Measurements from ENCODE around the gene TMEM225B. TPM values are rescaled to one million over a fixed set of nuclear protein-coding genes. Genes with fewer than 3 reads are reported as not detected.

TMEM225B gene
- polyA plus RNA-seq, 1 donor from 2014 or later: 2.9 TPM

- H3K9me2 ChIP-seq (ENCODE audit: insufficient read depth, low read length): no peaks in the 10 kb centered on the region
- H3K36me3 ChIP-seq (ENCODE audit: insufficient read depth, low read length): peaks cover 4% of the 10 kb centered on the region
- TF ChIP-seq, protein P1, sequence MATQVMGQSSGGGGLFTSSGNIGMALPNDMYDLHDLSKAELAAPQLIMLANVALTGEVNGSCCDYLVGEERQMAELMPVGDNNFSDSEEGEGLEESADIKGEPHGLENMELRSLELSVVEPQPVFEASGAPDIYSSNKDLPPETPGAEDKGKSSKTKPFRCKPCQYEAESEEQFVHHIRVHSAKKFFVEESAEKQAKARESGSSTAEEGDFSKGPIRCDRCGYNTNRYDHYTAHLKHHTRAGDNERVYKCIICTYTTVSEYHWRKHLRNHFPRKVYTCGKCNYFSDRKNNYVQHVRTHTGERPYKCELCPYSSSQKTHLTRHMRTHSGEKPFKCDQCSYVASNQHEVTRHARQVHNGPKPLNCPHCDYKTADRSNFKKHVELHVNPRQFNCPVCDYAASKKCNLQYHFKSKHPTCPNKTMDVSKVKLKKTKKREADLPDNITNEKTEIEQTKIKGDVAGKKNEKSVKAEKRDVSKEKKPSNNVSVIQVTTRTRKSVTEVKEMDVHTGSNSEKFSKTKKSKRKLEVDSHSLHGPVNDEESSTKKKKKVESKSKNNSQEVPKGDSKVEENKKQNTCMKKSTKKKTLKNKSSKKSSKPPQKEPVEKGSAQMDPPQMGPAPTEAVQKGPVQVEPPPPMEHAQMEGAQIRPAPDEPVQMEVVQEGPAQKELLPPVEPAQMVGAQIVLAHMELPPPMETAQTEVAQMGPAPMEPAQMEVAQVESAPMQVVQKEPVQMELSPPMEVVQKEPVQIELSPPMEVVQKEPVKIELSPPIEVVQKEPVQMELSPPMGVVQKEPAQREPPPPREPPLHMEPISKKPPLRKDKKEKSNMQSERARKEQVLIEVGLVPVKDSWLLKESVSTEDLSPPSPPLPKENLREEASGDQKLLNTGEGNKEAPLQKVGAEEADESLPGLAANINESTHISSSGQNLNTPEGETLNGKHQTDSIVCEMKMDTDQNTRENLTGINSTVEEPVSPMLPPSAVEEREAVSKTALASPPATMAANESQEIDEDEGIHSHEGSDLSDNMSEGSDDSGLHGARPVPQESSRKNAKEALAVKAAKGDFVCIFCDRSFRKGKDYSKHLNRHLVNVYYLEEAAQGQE (IDR thresholded peaks at IDR 0.05; ENCODE audit: borderline replicate concordance): no peak
- no peak for TF ChIP-seq EZH2 (IDR thresholded peaks at IDR 0.05; ENCODE audit: borderline replicate concordance, insufficient read depth, low read length, poor library complexity, severe bottlenecking)
- no peak for TF ChIP-seq POLR2AphosphoS5 (IDR thresholded peaks at IDR 0.05)
- no peak overlapping the region for H3K9ac ChIP-seq (ENCODE audit: low read length)
- no peaks in the 10 kb centered on the region for H3K27me3 ChIP-seq (ENCODE audit: insufficient read depth, low read depth, low read length)
- no peaks in the 10 kb centered on the region for H3F3A ChIP-seq (ENCODE audit: insufficient read depth, low read length, poor library complexity, severe bottlenecking)
- no peaks in the 10 kb centered on the region for H3K79me2 ChIP-seq (replicated peaks; ENCODE audit: insufficient read depth, low read length)
- no peak overlapping the region for H3K4me3 ChIP-seq (ENCODE audit: low read length)
- H3K9me3 ChIP-seq (ENCODE audit: low read length): no peaks in the 10 kb centered on the region
- H4K20me1 ChIP-seq (ENCODE audit: insufficient read depth): no peaks in the 10 kb centered on the region
- H3K4me2 ChIP-seq (ENCODE audit: low read length): no peak overlapping the region
- H3K27ac ChIP-seq (ENCODE audit: low read length): no peak overlapping the region
- H2AFZ ChIP-seq (ENCODE audit: low read depth, low read length): no peak overlapping the region
Measured at GRCh38 chr7:99627513-99627912, 29.4 kb downstream of the TMEM225B start.

GRCh38 chr7:99628471-99629465 lies 30.7 kb downstream of the TMEM225B start:
- H3K79me2 ChIP-seq (replicated peaks; ENCODE audit: insufficient read depth, low read length): no peaks in the 10 kb centered on the region
- no peaks in the 10 kb centered on the region for H3K9me3 ChIP-seq (ENCODE audit: low read length)
- no peak overlapping the region for H2AFZ ChIP-seq (ENCODE audit: low read depth, low read length)
- no peaks in the 10 kb centered on the region for H3K27me3 ChIP-seq (ENCODE audit: insufficient read depth, low read depth, low read length)
- H3K9ac ChIP-seq (ENCODE audit: low read length): no peak overlapping the region
- H3K27ac ChIP-seq (ENCODE audit: low read length): no peak overlapping the region
- H3K36me3 ChIP-seq (ENCODE audit: insufficient read depth, low read length): peaks cover 4% of the 10 kb centered on the region
- H3F3A ChIP-seq (ENCODE audit: insufficient read depth, low read length, poor library complexity, severe bottlenecking): no peaks in the 10 kb centered on the region
- H3K4me2 ChIP-seq (ENCODE audit: low read length): no peak overlapping the region
- no peaks in the 10 kb centered on the region for H4K20me1 ChIP-seq (ENCODE audit: insufficient read depth)
- TF ChIP-seq SMC3 (conservative IDR thresholded peaks at IDR 0.05; ENCODE audit: poor library complexity) (no peak), RAD21 (conservative IDR thresholded peaks at IDR 0.05) (no peak), POLR2AphosphoS5 (IDR thresholded peaks at IDR 0.05) (no peak), EP300 (conservative IDR thresholded peaks at IDR 0.05; ENCODE audit: poor library complexity, severe bottlenecking) (no peak), MXI1 (conservative IDR thresholded peaks at IDR 0.05; ENCODE audit: poor library complexity, severe bottlenecking) (no peak), EZH2 (IDR thresholded peaks at IDR 0.05; ENCODE audit: borderline replicate concordance, insufficient read depth, low read length, poor library complexity, severe bottlenecking) (no peak)
- TF ChIP-seq, protein P2, sequence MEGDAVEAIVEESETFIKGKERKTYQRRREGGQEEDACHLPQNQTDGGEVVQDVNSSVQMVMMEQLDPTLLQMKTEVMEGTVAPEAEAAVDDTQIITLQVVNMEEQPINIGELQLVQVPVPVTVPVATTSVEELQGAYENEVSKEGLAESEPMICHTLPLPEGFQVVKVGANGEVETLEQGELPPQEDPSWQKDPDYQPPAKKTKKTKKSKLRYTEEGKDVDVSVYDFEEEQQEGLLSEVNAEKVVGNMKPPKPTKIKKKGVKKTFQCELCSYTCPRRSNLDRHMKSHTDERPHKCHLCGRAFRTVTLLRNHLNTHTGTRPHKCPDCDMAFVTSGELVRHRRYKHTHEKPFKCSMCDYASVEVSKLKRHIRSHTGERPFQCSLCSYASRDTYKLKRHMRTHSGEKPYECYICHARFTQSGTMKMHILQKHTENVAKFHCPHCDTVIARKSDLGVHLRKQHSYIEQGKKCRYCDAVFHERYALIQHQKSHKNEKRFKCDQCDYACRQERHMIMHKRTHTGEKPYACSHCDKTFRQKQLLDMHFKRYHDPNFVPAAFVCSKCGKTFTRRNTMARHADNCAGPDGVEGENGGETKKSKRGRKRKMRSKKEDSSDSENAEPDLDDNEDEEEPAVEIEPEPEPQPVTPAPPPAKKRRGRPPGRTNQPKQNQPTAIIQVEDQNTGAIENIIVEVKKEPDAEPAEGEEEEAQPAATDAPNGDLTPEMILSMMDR (IDR thresholded peaks at IDR 0.05; ENCODE audit: poor library complexity, severe bottlenecking): no peak
- no peak overlapping the region for H3K4me3 ChIP-seq (ENCODE audit: low read length)
- H3K9me2 ChIP-seq (ENCODE audit: insufficient read depth, low read length): no peaks in the 10 kb centered on the region
